K562 (cell line): ENCODE measurements around the gene OR8D4.

ENCODE experiments used
- CAMTA2 ChIP-seq: fragments of 250-450 bp; sonication (Bioruptor Pico); conservative IDR thresholded peaks from 2 replicates; pipeline ENCODE4 v1.5.1; 2022
- E4F1 ChIP-seq: fragments of 250-450 bp; sonication (Bioruptor Pico); IDR thresholded peaks from 2 replicates; pipeline ENCODE4 v1.5.0; 2021; ENCODE audit warnings: mild to moderate bottlenecking, borderline replicate concordance
- MAX ChIP-seq: sonication (generic); formaldehyde crosslinking; IDR thresholded peaks from 2 replicates; pipeline ENCODE4 v1.9.0; 2022; ENCODE audit warnings: mild to moderate bottlenecking, missing genetic modification reagents
- POLR2A ChIP-seq: fragments of 450-650 bp; conservative IDR thresholded peaks from 2 replicates; pipeline ENCODE4 v1.6.1; 2016

DNA sequence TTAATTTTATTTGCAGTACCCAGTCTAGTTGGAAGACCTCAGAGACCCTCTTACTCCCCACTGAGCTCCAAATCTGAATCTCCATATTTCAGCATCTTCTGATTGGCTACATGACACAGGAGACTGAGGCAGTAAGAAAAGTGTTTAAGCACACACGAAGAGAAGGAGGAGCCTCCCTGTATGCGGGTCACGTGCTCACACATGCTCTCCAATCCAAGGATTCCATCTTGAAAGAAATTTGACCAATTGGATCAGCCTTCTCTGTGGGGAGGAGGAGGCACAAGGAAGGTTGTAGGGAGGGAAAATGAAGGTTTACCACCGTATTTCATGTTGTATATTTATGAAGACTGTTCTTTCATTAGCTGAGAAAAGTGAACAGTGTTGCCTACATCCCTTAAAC lies 40.4 kb downstream of the OR8D4 start:
- TF ChIP-seq CAMTA2 = no peak
- TF ChIP-seq E4F1 (CRISPR knock-in tag) = no peak
- TF ChIP-seq MAX (CRISPR knock-in tag) = no peak
- no peak for TF ChIP-seq POLR2A
